HT-29 (cell line): ENCODE measurements around the gene NADK2. TPM values are rescaled to one million over a fixed set of nuclear protein-coding genes. Genes with fewer than 3 reads are reported as not detected.

Source experiments
- small RNA-seq: library from RNA; depleted of rRNA; stranded (forward); fragments of <200 nt; gene quantifications from one replicate; pipeline ENCODE3, GENCODE V24; 2014
- total RNA-seq: library from RNA; depleted of rRNA; stranded (reverse); fragments of >200 nt; shearing (Covaris generic); gene quantifications from 2 replicates; pipeline ENCODE4 v1.2.3, GENCODE V29; 2014; rRNA removed

NADK2 gene
- total RNA-seq, 1 experiment from 2014 or later = 12.7 TPM

Small RNA genes within 50 kb of the gene (small RNA-seq; reads per million reads assigned to genes)
- gene MIR580 (not detected), gene RNU6-1305P (not detected)

Other genes starting within 250 kb of the NADK2 start
- gene UGT3A2, start 175.0 kb downstream of the NADK2 start, total RNA-seq = not detected in 2 replicates
- gene LMBRD2, start 90.0 kb downstream of the NADK2 start, total RNA-seq = 5.0 and 5.4 TPM in 2 replicates
- 58.9 and 59.4 TPM in 2 replicates for gene SKP2, start 89.8 kb downstream of the NADK2 start, total RNA-seq
- not detected in 2 replicates for gene RANBP3L, start 60.0 kb upstream of the NADK2 start, total RNA-seq